ENCODE measurements around the gene ITPKA.

DNA sequence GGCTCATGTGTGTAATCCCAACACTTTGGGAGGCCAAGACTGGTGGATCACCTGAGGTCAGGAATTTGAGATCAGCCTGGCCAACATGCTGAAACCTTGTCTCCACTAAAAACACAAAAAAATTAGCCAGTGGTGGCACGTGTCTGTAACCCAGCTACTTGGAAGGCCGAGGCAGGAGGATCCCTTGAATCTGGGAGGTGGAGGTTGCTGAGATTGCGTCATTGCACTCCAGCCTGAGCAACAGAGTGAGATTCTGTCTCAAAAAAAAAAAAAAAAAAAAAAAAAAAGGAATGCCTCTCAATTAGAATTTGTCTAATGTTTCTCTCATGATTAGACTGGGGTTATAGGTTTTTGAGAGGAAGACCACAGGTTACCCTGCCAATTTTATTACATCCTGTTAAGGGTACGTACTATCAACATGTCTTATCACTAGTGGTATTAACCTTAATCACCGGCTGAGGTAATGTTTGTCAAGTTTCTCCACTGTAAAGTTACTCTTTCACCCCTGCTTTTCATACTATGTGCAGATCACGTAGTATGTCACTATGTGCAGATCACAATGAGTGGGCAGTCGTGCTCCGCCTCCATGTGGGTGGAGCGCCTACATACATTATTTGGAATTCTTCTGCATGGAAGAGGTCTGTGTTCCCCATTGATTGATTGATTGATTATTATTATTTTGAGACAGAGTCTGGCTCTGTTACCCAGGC is 56.5 kb downstream of the ITPKA start:
- TF ChIP-seq CTCF (IDR thresholded peaks at IDR 0.05): no peak
- no peak for TF ChIP-seq POLR2A (IDR thresholded peaks at IDR 0.05)

Measured in body of pancreas (tissue), 4 donors.